ENCODE data around the gene GGA1. TPM values are rescaled to one million over a fixed set of nuclear protein-coding genes. Genes with fewer than 3 reads are reported as not detected.

The GGA1 gene
- total and polyA plus RNA-seq, 9 of the 15 experiments (the other 6 are each of a cell fraction or from before 2014, with no cell fraction given): 1.5 to 69.5 (median 31.6) TPM

DNA sequence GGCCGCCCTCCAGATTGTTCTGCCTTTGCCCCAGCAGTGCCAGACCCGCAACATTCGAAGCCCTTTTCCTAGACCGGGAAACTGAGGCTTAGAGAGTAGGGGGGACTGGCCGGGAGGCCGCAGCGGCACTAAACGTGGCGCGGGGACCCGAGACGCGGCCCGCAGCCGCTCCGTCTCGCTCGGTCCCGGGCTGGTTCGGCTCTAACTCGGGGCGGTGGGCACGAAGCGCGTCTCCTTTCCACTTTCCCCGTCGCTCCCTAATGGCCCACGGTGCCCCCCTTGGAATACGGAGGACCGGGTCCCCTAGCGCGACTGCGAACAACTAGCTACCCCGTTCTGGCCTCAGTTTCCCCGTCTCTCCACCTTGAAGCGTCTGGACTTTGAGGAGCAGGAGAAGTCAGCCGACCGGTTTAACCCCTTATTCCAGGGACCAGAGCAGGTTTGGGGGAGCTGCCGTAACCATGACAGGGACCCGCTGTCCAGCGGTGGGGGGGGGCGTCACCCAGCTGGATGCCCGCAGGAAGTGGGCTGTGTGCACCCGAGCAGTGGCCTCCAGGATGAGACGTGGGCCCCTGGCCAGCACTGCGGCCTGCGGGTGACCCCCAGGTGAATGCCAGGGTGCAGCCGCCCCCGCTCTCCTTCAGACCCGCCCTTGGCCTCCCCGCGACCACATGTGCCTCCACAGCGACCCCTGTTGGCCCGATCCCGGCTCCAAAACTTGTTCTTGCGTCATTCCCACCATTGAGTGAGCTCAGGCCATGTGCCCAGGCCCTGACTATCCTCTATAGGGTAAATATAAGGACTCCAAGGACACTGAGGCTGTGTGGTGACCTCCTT, 47.2 kb upstream of the GGA1 start (continued):
- TF ChIP-seq, protein P1, sequence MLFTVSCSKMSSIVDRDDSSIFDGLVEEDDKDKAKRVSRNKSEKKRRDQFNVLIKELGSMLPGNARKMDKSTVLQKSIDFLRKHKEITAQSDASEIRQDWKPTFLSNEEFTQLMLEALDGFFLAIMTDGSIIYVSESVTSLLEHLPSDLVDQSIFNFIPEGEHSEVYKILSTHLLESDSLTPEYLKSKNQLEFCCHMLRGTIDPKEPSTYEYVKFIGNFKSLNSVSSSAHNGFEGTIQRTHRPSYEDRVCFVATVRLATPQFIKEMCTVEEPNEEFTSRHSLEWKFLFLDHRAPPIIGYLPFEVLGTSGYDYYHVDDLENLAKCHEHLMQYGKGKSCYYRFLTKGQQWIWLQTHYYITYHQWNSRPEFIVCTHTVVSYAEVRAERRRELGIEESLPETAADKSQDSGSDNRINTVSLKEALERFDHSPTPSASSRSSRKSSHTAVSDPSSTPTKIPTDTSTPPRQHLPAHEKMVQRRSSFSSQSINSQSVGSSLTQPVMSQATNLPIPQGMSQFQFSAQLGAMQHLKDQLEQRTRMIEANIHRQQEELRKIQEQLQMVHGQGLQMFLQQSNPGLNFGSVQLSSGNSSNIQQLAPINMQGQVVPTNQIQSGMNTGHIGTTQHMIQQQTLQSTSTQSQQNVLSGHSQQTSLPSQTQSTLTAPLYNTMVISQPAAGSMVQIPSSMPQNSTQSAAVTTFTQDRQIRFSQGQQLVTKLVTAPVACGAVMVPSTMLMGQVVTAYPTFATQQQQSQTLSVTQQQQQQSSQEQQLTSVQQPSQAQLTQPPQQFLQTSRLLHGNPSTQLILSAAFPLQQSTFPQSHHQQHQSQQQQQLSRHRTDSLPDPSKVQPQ (CRISPR knock-in tag; IDR thresholded peaks at IDR 0.05; ENCODE audit: borderline replicate concordance): no peak
- TF ChIP-seq ZNF384 (IDR thresholded peaks at IDR 0.05; ENCODE audit: low read depth, low read length) (no peak), HNRNPH1 (optimal IDR thresholded peaks at IDR 0.05; ENCODE audit: low read depth, low read length) (no peak), ZNF668 (CRISPR knock-in tag; IDR thresholded peaks at IDR 0.05) (no peak), MCM7 (IDR thresholded peaks at IDR 0.05) (no peak), SAFB (IDR thresholded peaks at IDR 0.05; ENCODE audit: borderline replicate concordance, low read depth, low read length) (no peak), ZBTB17 (CRISPR knock-in tag; IDR thresholded peaks at IDR 0.05) (no peak), ARHGAP35 (IDR thresholded peaks at IDR 0.05; ENCODE audit: partially characterized antibody) (no peak), ZNF197 (CRISPR knock-in tag; IDR thresholded peaks at IDR 0.05; ENCODE audit: low read depth) (0 out of 2 replicates have a peak, but pooled peaks have one; percentile 44), THRAP3 (IDR thresholded peaks at IDR 0.05; ENCODE audit: borderline replicate concordance) (no peak), LARP7 (IDR thresholded peaks at IDR 0.05) (no peak), ZC3H8 (IDR thresholded peaks at IDR 0.05) (no peak), GTF2F1 (IDR thresholded peaks at IDR 0.05; ENCODE audit: low read depth, low read length) (no peak), ZNF780A (CRISPR knock-in tag; IDR thresholded peaks at IDR 0.05) (no peak), TAF9B (IDR thresholded peaks at IDR 0.05; ENCODE audit: partially characterized antibody) (no peak), POLR2B (IDR thresholded peaks at IDR 0.05; ENCODE audit: low read depth, partially characterized antibody) (peak; percentile 29), HNRNPLL (IDR thresholded peaks at IDR 0.05; ENCODE audit: low read depth, low read length, poor library complexity, severe bottlenecking) (no peak), POLR3G (IDR thresholded peaks at IDR 0.05; ENCODE audit: extremely low read depth, insufficient read length, insufficient replicate concordance) (no peak), ILF3 (IDR thresholded peaks at IDR 0.05; ENCODE audit: borderline replicate concordance) (no peak), ZKSCAN3 (CRISPR knock-in tag; IDR thresholded peaks at IDR 0.05) (no peak), GATAD2A (IDR thresholded peaks at IDR 0.05) (peak; percentile 73; the same call in 1 of the 2 replicates), CEBPB (tag; IDR thresholded peaks at IDR 0.05) (peak; percentile 98), BHLHE40 (IDR thresholded peaks at IDR 0.05; ENCODE audit: low read length) (no peak)
- TF ChIP-seq, protein P2, sequence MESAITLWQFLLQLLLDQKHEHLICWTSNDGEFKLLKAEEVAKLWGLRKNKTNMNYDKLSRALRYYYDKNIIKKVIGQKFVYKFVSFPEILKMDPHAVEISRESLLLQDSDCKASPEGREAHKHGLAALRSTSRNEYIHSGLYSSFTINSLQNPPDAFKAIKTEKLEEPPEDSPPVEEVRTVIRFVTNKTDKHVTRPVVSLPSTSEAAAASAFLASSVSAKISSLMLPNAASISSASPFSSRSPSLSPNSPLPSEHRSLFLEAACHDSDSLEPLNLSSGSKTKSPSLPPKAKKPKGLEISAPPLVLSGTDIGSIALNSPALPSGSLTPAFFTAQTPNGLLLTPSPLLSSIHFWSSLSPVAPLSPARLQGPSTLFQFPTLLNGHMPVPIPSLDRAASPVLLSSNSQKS (CRISPR knock-in tag; IDR thresholded peaks at IDR 0.05): no peak
- TF ChIP-seq, protein P3, sequence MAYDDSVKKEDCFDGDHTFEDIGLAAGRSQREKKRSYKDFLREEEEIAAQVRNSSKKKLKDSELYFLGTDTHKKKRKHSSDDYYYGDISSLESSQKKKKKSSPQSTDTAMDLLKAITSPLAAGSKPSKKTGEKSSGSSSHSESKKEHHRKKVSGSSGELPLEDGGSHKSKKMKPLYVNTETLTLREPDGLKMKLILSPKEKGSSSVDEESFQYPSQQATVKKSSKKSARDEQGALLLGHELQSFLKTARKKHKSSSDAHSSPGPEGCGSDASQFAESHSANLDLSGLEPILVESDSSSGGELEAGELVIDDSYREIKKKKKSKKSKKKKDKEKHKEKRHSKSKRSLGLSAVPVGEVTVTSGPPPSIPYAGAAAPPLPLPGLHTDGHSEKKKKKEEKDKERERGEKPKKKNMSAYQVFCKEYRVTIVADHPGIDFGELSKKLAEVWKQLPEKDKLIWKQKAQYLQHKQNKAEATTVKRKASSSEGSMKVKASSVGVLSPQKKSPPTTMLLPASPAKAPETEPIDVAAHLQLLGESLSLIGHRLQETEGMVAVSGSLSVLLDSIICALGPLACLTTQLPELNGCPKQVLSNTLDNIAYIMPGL (CRISPR knock-in tag; IDR thresholded peaks at IDR 0.05): no peak
- TF ChIP-seq, protein P4, sequence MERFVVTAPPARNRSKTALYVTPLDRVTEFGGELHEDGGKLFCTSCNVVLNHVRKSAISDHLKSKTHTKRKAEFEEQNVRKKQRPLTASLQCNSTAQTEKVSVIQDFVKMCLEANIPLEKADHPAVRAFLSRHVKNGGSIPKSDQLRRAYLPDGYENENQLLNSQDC (CRISPR knock-in tag; IDR thresholded peaks at IDR 0.05): no peak

Measured in K562 (cell line).